Erythroblast (primary cell): ENCODE data around the gene CAV1.

Experiments used
- GATA1 ChIP-seq: IDR thresholded peaks from 2 replicates; pipeline ENCODE4 v1.6.1; 2011; ENCODE audit warnings: low read depth, mild to moderate bottlenecking, control low read depth, low read length, moderate library complexity
- POLR2A ChIP-seq: IDR thresholded peaks from 2 replicates; pipeline ENCODE4 v1.6.1; 2011; ENCODE audit warnings: mild to moderate bottlenecking, low read length

- TF ChIP-seq POLR2A (no peak), GATA1 (no peak)
Observed at GRCh38 chr7:116511552-116512519, 13.0 kb upstream of the CAV1 start.
